Epithelial cell of esophagus (primary cell): Measurements from ENCODE around the gene ARAP1.

Experiments
- DNase-seq: peaks from one replicate; pipeline ENCODE4 v3.0.0; 2010; ENCODE audit warnings: low read depth
- H3K4me3 ChIP-seq: 2 replicates; pipeline ENCODE4 v1.5.1; 2011; ENCODE audit warnings: mild to moderate bottlenecking, low read length, control low read depth
- TF ChIP-seq, protein P1 (sequence below): IDR thresholded peaks from 2 replicates; pipeline ENCODE4 v1.5.1; 2011; ENCODE audit warnings: low read depth, mild to moderate bottlenecking, low read length, control low read depth, inconsistent platforms; ENCODE audit not compliant: insufficient read depth; ENCODE audit errors: missing control alignments

ARAP1 gene

DNA sequence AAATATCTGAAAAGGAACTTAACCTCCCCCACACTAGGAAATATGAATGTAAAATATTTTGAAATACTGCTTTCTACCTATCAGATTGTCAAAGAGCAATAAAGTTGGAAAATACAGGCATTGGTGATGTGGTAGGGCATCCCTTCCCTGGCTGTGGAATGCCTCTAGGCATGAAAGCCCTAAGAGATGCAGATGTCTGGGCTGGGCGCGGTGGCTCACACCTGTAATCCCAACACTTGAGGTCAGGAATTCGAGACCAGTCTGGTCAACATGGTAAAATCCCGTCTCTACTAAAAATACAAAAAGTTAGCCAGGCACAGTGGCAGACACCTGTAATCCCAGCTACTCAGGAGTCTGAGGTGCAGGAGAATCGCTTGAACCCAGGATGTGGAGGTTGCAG is 22.0 kb downstream of the ARAP1 start:
- TF ChIP-seq, protein P1, sequence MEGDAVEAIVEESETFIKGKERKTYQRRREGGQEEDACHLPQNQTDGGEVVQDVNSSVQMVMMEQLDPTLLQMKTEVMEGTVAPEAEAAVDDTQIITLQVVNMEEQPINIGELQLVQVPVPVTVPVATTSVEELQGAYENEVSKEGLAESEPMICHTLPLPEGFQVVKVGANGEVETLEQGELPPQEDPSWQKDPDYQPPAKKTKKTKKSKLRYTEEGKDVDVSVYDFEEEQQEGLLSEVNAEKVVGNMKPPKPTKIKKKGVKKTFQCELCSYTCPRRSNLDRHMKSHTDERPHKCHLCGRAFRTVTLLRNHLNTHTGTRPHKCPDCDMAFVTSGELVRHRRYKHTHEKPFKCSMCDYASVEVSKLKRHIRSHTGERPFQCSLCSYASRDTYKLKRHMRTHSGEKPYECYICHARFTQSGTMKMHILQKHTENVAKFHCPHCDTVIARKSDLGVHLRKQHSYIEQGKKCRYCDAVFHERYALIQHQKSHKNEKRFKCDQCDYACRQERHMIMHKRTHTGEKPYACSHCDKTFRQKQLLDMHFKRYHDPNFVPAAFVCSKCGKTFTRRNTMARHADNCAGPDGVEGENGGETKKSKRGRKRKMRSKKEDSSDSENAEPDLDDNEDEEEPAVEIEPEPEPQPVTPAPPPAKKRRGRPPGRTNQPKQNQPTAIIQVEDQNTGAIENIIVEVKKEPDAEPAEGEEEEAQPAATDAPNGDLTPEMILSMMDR, result no peak
- no peak for DNase-seq
- no peak overlapping the region for H3K4me3 ChIP-seq

DNA sequence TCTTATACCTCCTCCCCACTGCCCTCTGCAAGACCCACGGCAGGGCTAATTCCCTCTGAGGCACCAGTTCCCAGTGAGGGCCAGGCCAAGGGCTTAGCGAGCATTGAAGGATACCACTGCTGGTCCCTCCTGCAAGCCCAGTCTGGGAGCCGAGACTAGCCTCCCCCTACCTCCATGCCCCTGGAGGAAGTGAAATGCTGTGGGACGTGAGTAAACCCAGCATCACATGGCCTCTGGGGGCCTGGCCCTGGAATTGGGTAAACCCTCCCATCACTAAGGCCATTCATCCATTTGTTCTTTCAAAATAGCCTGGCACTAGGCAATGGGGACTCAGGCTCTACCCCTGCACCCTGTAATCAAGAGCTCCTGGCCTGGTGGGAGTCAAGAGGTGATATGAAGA is 24.7 kb downstream of the ARAP1 start:
- DNase-seq, result no peak
- H3K4me3 ChIP-seq, result no peak overlapping the region
- TF ChIP-seq, protein P1, result no peak

DNA sequence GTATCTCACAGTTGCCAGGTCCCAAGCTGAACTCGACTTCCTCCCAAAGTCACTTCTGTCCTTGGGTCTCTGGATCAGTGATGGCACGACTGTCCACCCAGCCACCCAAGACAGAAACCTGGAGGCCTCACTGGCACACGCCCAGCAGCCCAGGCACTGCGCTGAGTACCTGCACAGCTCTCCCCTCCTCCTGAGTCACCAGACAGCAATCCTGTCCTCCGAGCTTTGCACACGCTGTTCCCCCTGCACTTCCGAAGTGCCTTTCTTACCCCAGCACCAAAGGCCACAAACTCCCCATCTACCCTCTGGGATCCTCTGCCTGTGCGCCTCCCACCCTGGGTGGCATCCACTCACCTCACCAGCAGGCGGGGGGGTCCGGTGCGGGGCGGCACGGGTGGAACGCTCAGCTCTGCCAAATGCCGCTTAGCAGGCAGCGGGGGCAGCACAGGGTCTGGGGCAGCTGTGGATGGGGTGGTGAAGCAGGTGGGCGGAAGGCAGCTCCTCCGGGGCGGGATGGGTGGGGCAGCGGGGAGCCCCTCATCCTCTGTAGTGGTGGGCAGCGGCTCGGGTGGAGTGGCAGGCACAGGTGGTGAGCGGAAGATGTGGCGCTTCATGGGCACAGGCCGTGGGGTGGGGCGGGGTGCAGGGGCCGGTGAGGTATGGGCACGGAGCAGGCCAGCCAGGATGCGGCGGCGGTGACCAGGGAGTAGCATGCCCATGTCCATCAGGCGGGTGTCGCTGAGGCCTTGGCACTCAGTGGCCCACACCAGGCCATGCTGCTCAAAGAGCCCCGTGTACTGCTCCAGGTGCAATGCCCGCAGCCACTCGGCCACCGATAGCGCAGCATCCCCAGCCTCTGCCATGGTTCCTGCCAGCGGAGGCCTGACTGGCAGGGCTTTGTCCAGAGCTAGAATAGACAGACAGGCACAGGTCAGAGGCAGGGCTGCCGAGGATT is 25.7 kb downstream of the ARAP1 start:
- TF ChIP-seq, protein P1, result no peak
- DNase-seq, result peak; percentile 59
- H3K4me3 ChIP-seq, result no peak overlapping the region

DNA sequence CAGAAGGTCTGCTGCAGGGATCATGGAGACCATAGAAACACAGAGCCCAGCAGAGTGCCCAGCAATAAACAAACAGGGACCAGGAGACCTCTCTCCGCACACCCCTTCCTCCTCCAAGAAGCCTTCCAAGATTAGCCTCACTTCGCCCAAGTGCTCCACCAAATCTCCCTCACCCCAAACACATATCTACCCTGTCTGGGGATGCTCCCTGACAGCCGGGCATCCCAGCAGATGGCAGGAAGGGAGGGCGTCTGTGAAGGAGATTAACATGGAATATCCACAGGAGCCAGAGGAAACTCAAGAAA is 26.5 kb downstream of the ARAP1 start:
- no peak overlapping the region for H3K4me3 ChIP-seq
- DNase-seq, result no peak
- TF ChIP-seq, protein P1, result no peak

DNA sequence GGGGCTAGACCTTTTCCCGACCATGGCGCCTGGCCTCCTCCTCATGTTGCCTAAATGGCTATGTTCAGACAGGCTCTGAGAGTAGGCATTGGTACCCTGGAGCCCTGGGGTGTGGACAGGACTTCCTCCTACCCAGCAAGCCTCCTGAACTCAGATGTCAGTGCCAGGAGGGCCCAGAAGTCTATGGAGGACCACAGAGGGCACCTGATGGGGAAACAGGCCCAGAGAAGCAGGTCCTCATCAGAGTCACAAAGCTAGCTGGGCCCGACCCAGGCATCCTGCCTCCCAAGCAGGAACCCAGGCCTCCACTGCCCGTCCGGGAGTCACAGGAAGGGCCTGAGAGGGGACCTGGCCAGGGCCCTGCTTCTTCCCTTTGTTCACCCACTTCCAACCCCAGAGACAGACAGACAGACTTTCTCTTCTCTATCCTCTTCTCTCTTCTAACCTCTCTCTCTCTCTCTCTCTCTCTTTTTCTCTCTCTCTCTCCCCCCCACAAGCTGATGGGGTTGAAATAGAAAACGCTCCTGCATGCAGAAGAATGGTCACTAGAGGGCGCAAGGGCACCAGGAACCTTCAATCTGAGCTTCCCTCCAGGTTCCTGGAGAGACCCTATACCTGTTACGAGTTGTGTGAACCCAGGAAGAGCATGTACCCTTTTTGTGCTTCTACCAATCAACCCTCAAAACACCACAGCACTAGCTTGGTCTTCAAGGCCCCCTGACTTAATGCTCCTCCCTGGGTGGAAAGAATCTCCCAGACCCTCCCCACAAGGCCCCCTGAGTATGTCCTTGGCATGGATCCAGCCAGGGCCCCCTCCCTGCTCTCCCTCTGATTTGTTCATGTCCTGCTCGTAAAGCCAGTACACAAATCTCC is 27.1 kb downstream of the ARAP1 start:
- no peak overlapping the region for H3K4me3 ChIP-seq
- peak; percentile 87 for DNase-seq
- TF ChIP-seq, protein P1, result peak; percentile 93

DNA sequence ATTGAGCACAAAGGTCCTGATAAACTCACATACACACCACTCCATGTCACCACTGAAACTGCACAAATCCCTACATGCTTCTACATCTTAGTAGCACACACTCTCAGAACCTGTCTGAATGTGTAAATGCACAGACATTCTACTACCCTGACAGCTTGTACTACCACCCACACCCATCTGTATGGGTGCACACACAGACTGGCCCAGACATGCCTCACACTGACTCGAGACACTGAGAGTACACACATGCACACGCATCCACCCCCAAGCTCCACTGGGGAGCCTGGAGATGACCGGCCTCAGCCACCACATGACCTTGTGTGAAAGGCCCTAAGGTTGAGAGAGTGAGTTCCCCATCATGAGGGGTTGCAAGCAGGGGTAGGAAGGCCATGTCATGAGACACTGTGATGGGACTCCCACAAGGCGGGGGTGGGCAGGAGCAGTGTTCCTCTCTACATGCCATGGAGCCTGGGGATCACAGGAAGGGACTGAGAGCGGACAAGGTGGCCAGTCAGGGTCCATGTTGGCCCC is 28.1 kb downstream of the ARAP1 start:
- TF ChIP-seq, protein P1, result no peak
- no peak overlapping the region for H3K4me3 ChIP-seq
- DNase-seq, result peak; percentile 65
